Activated T-helper 17 cell treated with anti-CD3 and anti-CD28 coated beads, Interleukin-2, amount 50 U/mL, for 72 hours (primary cell): ENCODE results near the gene ISCA1. TPM values are rescaled to one million over a fixed set of nuclear protein-coding genes. Genes with fewer than 3 reads are reported as not detected.

Source experiments
- ATAC-seq: fragments of 150-1000 bp; cut with Tn5 transposase; replicated peaks from 2 replicates; pipeline ENCODE4 v1.10.0; 2021; ENCODE audit warnings: mild to moderate bottlenecking, moderate library complexity
- H3K27ac Mint-ChIP-seq: one replicate; pipeline ENCODE4 v1.8.0; 2022; ENCODE audit warnings: mixed read lengths
- H3K27me3 Mint-ChIP-seq: one replicate; pipeline ENCODE4 v1.8.0; 2022; ENCODE audit warnings: mixed read lengths
- H3K36me3 Mint-ChIP-seq: one replicate; pipeline ENCODE4 v1.8.0; 2022; ENCODE audit warnings: low read depth, mild to moderate bottlenecking, mixed read lengths
- H3K4me1 Mint-ChIP-seq: one replicate; pipeline ENCODE4 v1.8.0; 2022; ENCODE audit warnings: mixed read lengths
- H3K4me3 Mint-ChIP-seq: one replicate; pipeline ENCODE4 v1.8.0; 2022; ENCODE audit warnings: mild to moderate bottlenecking, mixed read lengths
- H3K9me3 Mint-ChIP-seq: one replicate; pipeline ENCODE4 v1.8.0; 2022; ENCODE audit warnings: mixed read lengths
- total RNA-seq, 2 donors: library from RNA; stranded (reverse); gene quantifications; one replicate each; pipeline ENCODE4 v1.2.3, GENCODE V29; 2022

The ISCA1 gene
- total RNA-seq, 2 donors from 2014 or later = 33.2 to 34.6 TPM

DNA sequence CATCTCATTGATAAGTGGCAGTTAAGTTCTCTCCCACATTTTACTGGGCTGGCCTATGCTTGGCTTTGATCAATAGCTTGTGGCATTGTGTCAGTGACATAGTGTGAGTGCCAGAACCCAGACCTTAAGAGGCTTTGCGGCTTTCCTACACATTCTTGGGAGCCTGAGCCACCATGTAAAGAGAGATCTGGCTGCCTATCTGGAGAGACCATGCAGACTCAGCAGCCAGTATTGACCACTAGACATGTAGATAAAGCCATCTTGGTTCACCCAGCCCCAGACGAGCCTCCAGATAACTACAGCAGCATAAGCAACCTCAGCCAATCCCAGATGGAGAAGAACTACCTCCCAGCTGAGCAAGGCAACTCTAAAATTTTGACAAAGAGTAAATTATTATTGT, 51.5 kb downstream of the ISCA1 start:
- no peak overlapping the region for H3K4me3 Mint-ChIP-seq
- H3K36me3 Mint-ChIP-seq = no peaks in the 10 kb centered on the region
- H3K4me1 Mint-ChIP-seq = no peaks in the 10 kb centered on the region
- no peak for ATAC-seq
- H3K27ac Mint-ChIP-seq = no peak overlapping the region
- H3K9me3 Mint-ChIP-seq = no peaks in the 10 kb centered on the region
- H3K27me3 Mint-ChIP-seq = peaks cover 21% of the 10 kb centered on the region

DNA sequence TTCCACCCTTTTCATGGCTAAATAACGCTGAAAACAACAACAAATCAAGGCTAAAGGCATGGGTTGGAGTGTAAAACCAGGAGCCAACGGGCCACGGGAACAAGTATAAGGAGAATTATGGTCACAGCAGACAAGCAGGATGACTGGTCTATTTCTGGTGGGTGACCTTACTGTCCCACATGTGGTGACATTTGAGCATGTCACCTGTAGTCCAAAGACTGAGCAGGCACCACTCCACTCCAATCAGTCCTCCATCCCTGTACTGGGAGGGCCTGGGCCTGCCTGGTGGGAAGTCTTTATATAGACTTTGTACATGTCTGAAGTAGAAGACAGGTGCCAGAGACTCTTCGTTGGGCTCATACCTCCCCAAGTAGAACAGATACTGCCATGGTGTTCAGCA, 59.7 kb downstream of the ISCA1 start:
- no peaks in the 10 kb centered on the region for H3K36me3 Mint-ChIP-seq
- no peaks in the 10 kb centered on the region for H3K9me3 Mint-ChIP-seq
- ATAC-seq = no peak
- H3K27me3 Mint-ChIP-seq = peaks cover 14% of the 10 kb centered on the region
- H3K27ac Mint-ChIP-seq = no peak overlapping the region
- H3K4me3 Mint-ChIP-seq = no peak overlapping the region
- no peaks in the 10 kb centered on the region for H3K4me1 Mint-ChIP-seq

DNA sequence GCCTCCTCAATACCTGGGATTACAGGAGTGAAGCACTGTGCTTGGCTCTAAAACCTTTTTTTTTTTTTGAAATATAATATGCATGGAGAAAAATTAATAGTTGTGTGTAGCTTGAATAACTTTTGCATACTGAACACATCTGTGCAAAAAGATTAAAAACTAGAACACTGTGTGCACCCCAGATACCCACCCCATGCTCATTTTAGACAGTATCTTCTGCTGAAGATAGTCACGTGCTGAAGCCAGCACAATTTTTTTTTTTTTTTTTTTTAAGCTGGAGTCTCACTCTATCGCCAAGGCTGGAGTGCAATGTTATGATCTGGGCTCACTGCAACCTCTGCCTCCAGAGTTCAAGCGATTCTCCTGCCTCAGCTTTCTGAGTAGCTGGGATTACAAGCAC, 62.7 kb downstream of the ISCA1 start:
- no peaks in the 10 kb centered on the region for H3K4me1 Mint-ChIP-seq
- no peak overlapping the region for H3K27ac Mint-ChIP-seq
- no peak for ATAC-seq
- no peaks in the 10 kb centered on the region for H3K36me3 Mint-ChIP-seq
- H3K27me3 Mint-ChIP-seq = peaks cover 17% of the 10 kb centered on the region
- no peak overlapping the region for H3K4me3 Mint-ChIP-seq
- H3K9me3 Mint-ChIP-seq = no peaks in the 10 kb centered on the region

DNA sequence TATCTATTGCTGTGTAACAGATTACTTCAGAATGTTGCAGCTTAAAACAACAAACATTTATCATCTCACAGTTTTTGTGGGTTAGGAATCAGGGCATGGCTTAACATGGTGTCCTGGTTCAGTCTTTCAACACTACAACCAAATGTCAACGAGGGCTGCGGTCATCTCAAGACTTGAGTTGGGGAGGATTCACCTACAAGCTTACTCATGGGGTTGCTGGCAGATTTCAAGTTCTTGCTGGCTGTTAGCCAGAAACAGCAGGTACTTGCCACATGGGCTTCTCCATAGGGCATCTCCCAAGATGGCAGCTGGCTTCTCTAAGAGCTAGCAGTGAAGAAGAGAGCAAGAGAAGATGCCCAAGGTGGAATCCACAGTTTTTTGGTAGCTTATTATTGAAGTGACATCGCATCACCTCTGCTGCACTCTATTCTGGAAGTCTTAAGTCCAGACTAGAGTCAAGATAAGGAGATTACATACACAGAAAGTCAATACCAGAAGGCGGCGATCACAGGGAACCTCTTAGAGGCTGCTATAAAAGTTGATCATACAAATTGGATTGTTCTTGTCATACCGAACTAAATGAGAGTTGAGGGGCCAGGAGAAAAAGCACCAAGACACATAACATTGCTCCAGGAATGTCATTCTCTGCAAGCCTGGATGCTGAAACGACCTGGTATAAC, 65.1 kb downstream of the ISCA1 start:
- Mint-ChIP-seq H3K36me3 (no peaks in the 10 kb centered on the region), H3K4me1 (no peaks in the 10 kb centered on the region), H3K9me3 (no peaks in the 10 kb centered on the region), H3K27ac (no peak overlapping the region), H3K4me3 (no peak overlapping the region), H3K27me3 (peaks cover 9% of the 10 kb centered on the region)
- no peak for ATAC-seq

Other genes starting within 250 kb of the ISCA1 start
- 1 to 10 TPM; 2.0 to 2.8 TPM for gene GOLM1, start 183.0 kb downstream of the ISCA1 start, total RNA-seq
- gene C9orf153, start 22.9 kb downstream of the ISCA1 start, total RNA-seq = 1 to 10 TPM in 1 of 2 donors, under 1 TPM in 1; 0.26 to 1.0 TPM
- gene TUT7, start 71.9 kb upstream of the ISCA1 start, total RNA-seq = 10 to 100 TPM; 42.7 to 79.0 TPM